ENCODE results near the gene PPP1R2C.

PPP1R2C gene

GRCh38 chrX:42748067-42748850, 29.7 kb downstream of the PPP1R2C start:
- no peak for DNase-seq (ENCODE audit: low read depth in 2 of 2)

DNA sequence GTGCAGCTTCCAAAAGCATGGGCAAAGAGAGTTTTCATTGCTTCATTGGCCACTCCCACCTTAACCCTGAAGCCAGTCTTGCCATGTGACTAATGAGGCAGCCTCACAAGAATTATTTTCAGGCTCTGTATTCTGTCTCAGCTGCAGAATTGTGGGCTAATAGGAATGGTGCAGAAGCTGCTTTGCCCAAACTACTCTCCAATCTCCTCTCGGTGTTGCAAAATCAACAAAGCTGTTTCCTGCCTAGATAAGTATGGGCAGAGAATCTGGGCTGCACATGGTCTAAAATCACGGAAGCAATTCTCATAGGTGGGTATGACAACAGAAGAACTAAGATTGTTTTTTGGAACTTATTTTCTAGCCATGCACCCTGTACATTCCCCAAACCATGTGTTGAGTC, 31.4 kb downstream of the PPP1R2C start:
- DNase-seq (ENCODE audit: low read depth in 2 of 2), result no peak

- DNase-seq (ENCODE audit: low read depth in 2 of 2), result no peak
These were observed 37.5 kb downstream of the PPP1R2C start for GRCh38 chrX:42740456-42740855.

- no peak for DNase-seq (ENCODE audit: low read depth in 2 of 2)
These were observed 38.2 kb downstream of the PPP1R2C start for GRCh38 chrX:42739741-42740140.

DNA sequence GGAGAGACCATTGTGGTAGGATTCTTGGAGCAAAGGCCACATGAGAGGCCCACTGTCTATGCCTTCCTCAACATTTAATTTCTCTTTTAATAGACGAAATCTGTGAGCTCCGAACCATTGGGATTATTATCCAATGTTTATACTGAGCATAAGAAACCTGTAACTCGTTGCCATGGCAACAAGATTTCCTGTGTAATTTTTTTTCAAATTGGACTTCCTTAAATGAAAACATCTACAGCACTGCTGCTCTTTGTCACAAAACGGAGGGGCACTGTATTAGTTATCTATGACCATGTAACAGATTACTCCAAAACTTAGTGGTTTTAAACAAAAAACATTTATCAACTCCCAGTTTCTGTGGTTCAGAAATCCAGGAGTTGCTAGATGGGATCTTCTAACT, 38.7 kb downstream of the PPP1R2C start:
- DNase-seq (ENCODE audit: low read depth in 2 of 2), result no peak

DNA sequence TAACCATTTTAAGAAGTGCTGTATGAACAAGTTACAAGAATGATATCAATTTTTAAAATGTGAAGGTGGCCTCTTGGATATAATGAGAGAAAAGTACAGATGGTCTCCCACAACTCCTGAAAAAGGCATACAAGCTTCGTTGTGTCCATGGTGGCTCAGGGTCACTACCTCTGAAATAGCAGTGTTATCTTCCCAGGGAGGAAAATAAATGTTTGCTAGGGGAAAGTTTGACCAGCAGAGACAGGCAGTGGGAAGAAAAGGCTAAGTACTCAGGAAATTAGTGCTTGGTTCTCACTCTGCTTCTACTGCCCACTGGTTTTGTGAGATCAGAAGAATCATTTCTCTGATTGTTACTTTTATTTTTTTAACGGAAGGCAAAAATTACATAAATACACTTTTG, 39.4 kb downstream of the PPP1R2C start:
- no peak for DNase-seq (ENCODE audit: low read depth in 2 of 2)

DNA sequence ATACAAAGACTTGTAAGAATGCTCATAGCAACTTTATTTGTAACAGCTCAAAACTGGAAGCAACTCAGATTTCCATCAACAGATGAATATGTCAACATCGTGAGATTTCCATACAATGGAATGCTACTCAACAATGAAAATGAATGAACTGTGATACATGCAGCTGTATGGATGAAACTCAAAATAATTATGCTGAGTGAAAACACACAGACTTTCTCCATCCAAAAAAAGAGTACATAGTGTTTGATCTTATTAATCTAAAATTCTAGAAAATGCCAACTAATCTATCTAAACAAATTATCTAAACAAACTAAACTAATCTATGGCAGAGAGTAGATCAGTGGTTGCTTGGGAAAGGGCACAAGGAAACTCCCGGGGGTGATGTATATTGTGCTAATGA, 42.7 kb downstream of the PPP1R2C start:
- no peak for DNase-seq (ENCODE audit: low read depth in 2 of 2)

- DNase-seq (ENCODE audit: low read depth in 2 of 2), result no peak
These were observed 45.5 kb downstream of the PPP1R2C start for GRCh38 chrX:42732506-42732905.
